ENCODE data around the gene KRT10.

Gene KRT10

GRCh38 chr17:40803617-40804082 lies 18.8 kb downstream of the KRT10 start:
- DNase-seq (ENCODE audit: low read depth in 2 of 2): peak; percentile 27 to 62

- DNase-seq (ENCODE audit: low read depth in 2 of 2): no peak
Observed at GRCh38 chr17:40801157-40801556, 21.3 kb downstream of the KRT10 start.

- no peak for DNase-seq (ENCODE audit: low read depth in 2 of 2)
Observed at GRCh38 chr17:40800381-40800780, 22.0 kb downstream of the KRT10 start.

GRCh38 chr17:40799859-40800258 lies 22.6 kb downstream of the KRT10 start, which contains the start of gene KRT28:
TSS of gene KRT28 (minus strand) at chr17:40799959. CDS start at chr17:40799893, 66 bp downstream.
- DNase-seq (ENCODE audit: low read depth in 2 of 2): no peak

- no peak for DNase-seq (ENCODE audit: low read depth in 2 of 2)
Observed at GRCh38 chr17:40796846-40797245, 25.6 kb downstream of the KRT10 start.

GRCh38 chr17:40795019-40795667 lies 27.3 kb downstream of the KRT10 start:
- DNase-seq (ENCODE audit: low read depth in 2 of 2): no peak

- no peak for DNase-seq (ENCODE audit: low read depth in 2 of 2)
Observed at GRCh38 chr17:40794466-40794865, 27.9 kb downstream of the KRT10 start.

- no peak for DNase-seq (ENCODE audit: low read depth in 2 of 2)
Observed at GRCh38 chr17:40793832-40794231, 28.6 kb downstream of the KRT10 start.

GRCh38 chr17:40791787-40792436 lies 30.5 kb downstream of the KRT10 start:
- no peak for DNase-seq (ENCODE audit: low read depth in 2 of 2)

GRCh38 chr17:40791111-40791510 lies 31.3 kb downstream of the KRT10 start:
- no peak for DNase-seq (ENCODE audit: low read depth in 2 of 2)

GRCh38 chr17:40782450-40782849 lies 40.0 kb downstream of the KRT10 start, which contains the start of gene KRT27:
TSS of gene KRT27 (minus strand) at chr17:40782550. CDS start at chr17:40782493, 57 bp downstream.
- DNase-seq (ENCODE audit: low read depth in 2 of 2): no peak

- DNase-seq (ENCODE audit: low read depth in 2 of 2): no peak
Observed at GRCh38 chr17:40779181-40779909, 43.1 kb downstream of the KRT10 start.

GRCh38 chr17:40778461-40778860 lies 44.0 kb downstream of the KRT10 start:
- no peak for DNase-seq (ENCODE audit: low read depth in 2 of 2)

- no peak for DNase-seq (ENCODE audit: low read depth in 2 of 2)
Observed at GRCh38 chr17:40777971-40778370, 44.4 kb downstream of the KRT10 start.

- no peak for DNase-seq (ENCODE audit: low read depth in 2 of 2)
Observed at GRCh38 chr17:40777459-40777858, 45.0 kb downstream of the KRT10 start.

- DNase-seq (ENCODE audit: low read depth in 2 of 2): no peak
Observed at GRCh38 chr17:40775945-40776344, 46.5 kb downstream of the KRT10 start.

- DNase-seq (ENCODE audit: low read depth in 2 of 2): no peak
Observed at GRCh38 chr17:40772101-40772500, 50.3 kb downstream of the KRT10 start, which contains the start of gene KRT26. TSS of gene KRT26 (minus strand) at chr17:40772201. CDS start at chr17:40772113, 88 bp downstream.

Measured in stimulated activated CD8-positive, alpha-beta memory T cell treated with anti-CD3 and anti-CD28 coated beads, Interleukin-7, amount 100 ng/mL, for 1 hour (primary cell).